Gastrocnemius medialis (tissue), 4 donors: ENCODE results near the gene SLC25A47. TPM values are rescaled to one million over a fixed set of nuclear protein-coding genes. Genes with fewer than 3 reads are reported as not detected.
"Not testable (repeated sequence)": the region's sequence is repeated elsewhere in the genome, so short reads cannot be mapped to it uniquely, and the experiment has no call there.

Source experiments
- ATAC-seq, 2 donors: fragments of 150-250 bp; one replicate each; pipeline ENCODE4 v1.9.1; 2016
- DNase-seq, 2 donors: peaks; one replicate each; pipeline ENCODE4 v3.0.0-alpha.2; 2019
- H3K27ac ChIP-seq, 4 donors: fragments of 200-600 bp; sonication (generic); 1 replicate in 1 of 4; 2 replicates in 3 of 4; pipeline ENCODE4 v1.5.1; 2016 to 2018; ENCODE audit warnings: mild to moderate bottlenecking in 2 of 4, moderate library complexity in 1 of 4
- H3K27me3 ChIP-seq, 3 donors: fragments of 200-600 bp; sonication (generic) in 2 of 3; 1 replicate in 1 of 3; 2 replicates in 2 of 3; pipeline versions ENCODE4 v1.5.1 to v1.6.0; 2016 to 2019; ENCODE audit warnings: mild to moderate bottlenecking in 1 of 3, moderate library complexity in 1 of 3
- H3K36me3 ChIP-seq, 2 donors: fragments of 200-600 bp; sonication (generic) in 1 of 2; one replicate each; pipeline ENCODE4 v1.5.1; 2017 to 2018
- H3K4me1 ChIP-seq, 2 donors: fragments of 200-600 bp; sonication (generic) in 1 of 2; one replicate each; pipeline ENCODE4 v1.5.1; 2016 to 2017; ENCODE audit warnings: mild to moderate bottlenecking in 2 of 2
- H3K4me3 ChIP-seq, 4 donors: fragments of 200-600 bp; sonication (generic) in 3 of 4; 1 replicate in 1 of 4; 2 replicates in 3 of 4; pipeline ENCODE4 v1.5.1; 2016 to 2019; ENCODE audit warnings: mild to moderate bottlenecking in 2 of 4
- H3K9me3 ChIP-seq, 3 donors: fragments of 200-600 bp; sonication (generic) in 2 of 3; 1 replicate in 1 of 3; 2 replicates in 2 of 3; pipeline ENCODE4 v1.5.1; 2016 to 2019
- POLR2A ChIP-seq, 2 donors: fragments of 450-650 bp; IDR thresholded peaks; one replicate each; pipeline ENCODE4 v1.6.1; 2017; ENCODE audit warnings: antibody characterized with exemption in 2 of 2, mild to moderate bottlenecking in 2 of 2, moderate library complexity in 2 of 2
- in situ Hi-C, 4 donors: fragments of 200-750 bp; cut with MboI; loops; one replicate each; pipeline versions ENCODE4 v1.15.0 to v1.8.0; 2017; ENCODE audit warnings: low sequenced_read_pairs in 4 of 4
- intact Hi-C: fragments of 100-400 bp; cut with DNase I; formaldehyde crosslinking; loops from one replicate; pipeline ENCODE4 v1.15.1; 2023; ENCODE audit warnings: low total_unique reads
- total RNA-seq, 4 donors: library from RNA; depleted of rRNA; stranded (reverse); fragments of >200 nt; gene quantifications; one replicate each; pipeline versions ENCODE4 v1.1.0 to v1.2.3, GENCODE V29; 2016
- TF ChIP-seq, protein P1 (sequence below), 5 experiments: fragments of 450-650 bp in 3 of 5; fragments of 200-600 bp in 2 of 5; sonication (generic) in 2 of 5; IDR thresholded peaks in 4 of 5; conservative IDR thresholded peaks in 1 of 5; 1 replicate in 4 of 5; 2 replicates in 1 of 5; pipeline ENCODE4 v1.5.1; 2016 to 2019; ENCODE audit warnings: antibody characterized with exemption in 5 of 5, mild to moderate bottlenecking in 3 of 5, moderate library complexity in 3 of 5

SLC25A47 gene
- total RNA-seq, 4 donors from 2014 or later = 0.46 to 1.3 TPM; not detected in 2

DNA sequence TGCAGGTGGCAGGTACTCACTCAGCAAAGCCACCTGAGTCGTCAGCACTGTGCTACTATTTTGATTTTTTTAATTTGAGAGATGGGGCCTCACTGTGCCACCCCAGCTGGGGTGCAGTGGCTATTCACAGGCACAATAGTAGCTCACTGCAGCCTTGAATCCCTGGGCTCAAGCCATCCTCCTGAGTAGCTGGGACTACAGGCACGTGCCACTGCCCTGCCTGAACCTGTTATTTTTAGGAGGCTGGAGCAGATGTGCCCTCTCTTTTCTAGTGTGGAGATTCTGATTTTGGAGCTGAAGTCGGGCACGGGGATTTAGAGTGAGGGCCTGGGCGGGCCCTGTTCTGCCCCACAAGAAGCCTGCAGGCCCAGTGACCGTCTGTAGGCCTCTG, 17.3 kb downstream of the SLC25A47 start:
- intact Hi-C loops = no loop called here
- TF ChIP-seq POLR2A (IDR thresholded peaks at IDR 0.05) = no peak
- TF ChIP-seq, protein P1, sequence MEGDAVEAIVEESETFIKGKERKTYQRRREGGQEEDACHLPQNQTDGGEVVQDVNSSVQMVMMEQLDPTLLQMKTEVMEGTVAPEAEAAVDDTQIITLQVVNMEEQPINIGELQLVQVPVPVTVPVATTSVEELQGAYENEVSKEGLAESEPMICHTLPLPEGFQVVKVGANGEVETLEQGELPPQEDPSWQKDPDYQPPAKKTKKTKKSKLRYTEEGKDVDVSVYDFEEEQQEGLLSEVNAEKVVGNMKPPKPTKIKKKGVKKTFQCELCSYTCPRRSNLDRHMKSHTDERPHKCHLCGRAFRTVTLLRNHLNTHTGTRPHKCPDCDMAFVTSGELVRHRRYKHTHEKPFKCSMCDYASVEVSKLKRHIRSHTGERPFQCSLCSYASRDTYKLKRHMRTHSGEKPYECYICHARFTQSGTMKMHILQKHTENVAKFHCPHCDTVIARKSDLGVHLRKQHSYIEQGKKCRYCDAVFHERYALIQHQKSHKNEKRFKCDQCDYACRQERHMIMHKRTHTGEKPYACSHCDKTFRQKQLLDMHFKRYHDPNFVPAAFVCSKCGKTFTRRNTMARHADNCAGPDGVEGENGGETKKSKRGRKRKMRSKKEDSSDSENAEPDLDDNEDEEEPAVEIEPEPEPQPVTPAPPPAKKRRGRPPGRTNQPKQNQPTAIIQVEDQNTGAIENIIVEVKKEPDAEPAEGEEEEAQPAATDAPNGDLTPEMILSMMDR (IDR thresholded peaks at IDR 0.05 in 4 of 5, conservative IDR thresholded peaks at IDR 0.05 in 1 of 5) = no peak
- in situ Hi-C loops = no loop called here
- H3K4me1 ChIP-seq = peaks cover 0 to 20% of the 10 kb centered on the region in 2 donors
- peaks cover 0 to 43% of the 10 kb centered on the region in 2 donors for H3K36me3 ChIP-seq
- no peak overlapping the region for H3K4me3 ChIP-seq
- H3K27ac ChIP-seq = peak overlapping the region in 3 of 4 donors; percentile 67 to 73 (median 71)
- no peak for DNase-seq
- ATAC-seq = no peak
- no peaks in the 10 kb centered on the region for H3K27me3 ChIP-seq
- no peaks in the 10 kb centered on the region for H3K9me3 ChIP-seq

DNA sequence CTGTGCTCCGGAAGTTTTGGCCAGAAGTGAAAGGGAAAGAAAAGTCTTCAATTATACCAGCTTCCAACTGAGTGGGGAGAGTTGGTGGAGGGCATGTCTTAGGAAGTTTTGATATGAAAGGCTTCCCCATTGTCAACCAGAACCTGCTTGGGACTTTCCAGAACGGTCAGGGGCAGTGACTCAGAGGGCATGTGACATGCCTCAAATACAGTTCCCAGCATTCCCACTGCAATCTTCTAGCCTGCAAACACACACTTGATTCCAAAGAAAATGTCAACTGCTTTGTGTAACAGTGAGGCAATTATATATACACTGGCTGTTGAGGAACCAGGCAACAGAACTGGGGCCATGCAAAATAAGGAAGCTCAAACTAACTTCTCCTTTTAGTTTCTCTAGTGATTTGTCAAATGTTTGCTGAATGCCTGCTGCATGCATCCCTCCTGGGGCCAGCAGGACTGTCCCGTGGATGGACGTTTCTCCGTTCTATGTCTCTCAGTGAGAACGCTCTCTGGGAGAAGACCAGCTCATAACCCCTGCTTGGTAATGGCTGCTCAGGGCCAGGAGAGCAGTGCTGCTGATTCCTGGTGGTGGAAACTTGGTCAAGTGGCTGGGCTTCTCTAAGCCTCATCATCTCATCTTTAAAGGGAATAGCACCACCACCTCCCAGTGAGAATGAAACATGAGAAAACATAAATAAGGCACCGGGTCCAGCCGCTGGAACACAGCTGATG, 18.3 kb downstream of the SLC25A47 start:
- in situ Hi-C loops = no loop called here
- DNase-seq (peak; percentile 34 to 52), ATAC-seq (peak; percentile 89 to 95)
- intact Hi-C loops = no loop called here
- H3K27ac ChIP-seq = peak overlapping the region; percentile 57 to 73 (median 69)
- H3K27me3 ChIP-seq = no peaks in the 10 kb centered on the region
- H3K36me3 ChIP-seq = peaks cover 0 to 49% of the 10 kb centered on the region in 2 donors
- peaks cover 0 to 20% of the 10 kb centered on the region in 2 donors for H3K4me1 ChIP-seq
- TF ChIP-seq POLR2A (IDR thresholded peaks at IDR 0.05) = no peak
- TF ChIP-seq, protein P1 (IDR thresholded peaks at IDR 0.05 in 4 of 5, conservative IDR thresholded peaks at IDR 0.05 in 1 of 5) = no peak
- no peaks in the 10 kb centered on the region for H3K9me3 ChIP-seq
- no peak overlapping the region for H3K4me3 ChIP-seq

DNA sequence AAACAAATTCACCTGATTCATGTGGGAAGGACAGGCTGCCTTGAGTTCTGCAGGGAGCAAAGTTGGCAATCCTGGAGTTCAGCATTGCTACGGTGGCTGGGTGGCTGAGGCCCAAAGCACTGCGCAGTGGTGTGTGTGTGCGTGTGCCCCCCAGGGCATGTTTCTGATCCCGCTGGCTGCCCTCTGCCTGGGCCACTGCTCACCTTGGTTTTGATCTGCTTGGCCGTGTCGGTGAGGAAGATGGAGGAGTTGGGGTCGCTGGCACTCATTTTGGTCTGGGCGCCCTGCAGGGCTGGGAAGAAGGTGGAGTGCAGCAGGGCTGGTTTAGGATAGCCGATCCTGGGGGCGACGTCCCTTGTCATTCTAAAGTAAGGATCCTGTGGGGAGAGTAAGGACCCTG, 19.1 kb downstream of the SLC25A47 start:
- in situ Hi-C loops = no loop called here

DNA sequence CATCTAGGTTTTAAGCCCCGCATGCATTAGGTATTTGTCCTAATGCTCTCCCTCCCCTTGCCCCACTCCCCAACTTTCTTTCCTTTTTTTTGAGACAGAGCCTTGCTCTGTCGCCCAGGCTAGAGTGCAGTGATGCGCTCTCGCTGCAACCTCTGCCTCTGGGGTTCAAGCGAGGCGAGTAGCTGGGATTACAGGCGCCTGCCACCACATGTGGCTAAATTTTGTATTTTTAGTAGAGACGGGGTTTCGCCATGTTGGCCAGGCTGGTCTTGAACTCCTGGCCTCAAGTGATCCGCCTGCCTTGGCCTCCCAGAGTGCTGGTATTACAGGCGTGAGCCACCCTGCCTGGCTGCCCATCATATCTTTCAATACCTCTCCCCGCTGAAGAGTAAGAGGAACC, 19.7 kb downstream of the SLC25A47 start:
- H3K4me3 ChIP-seq, in situ Hi-C loops, DNase-seq, ATAC-seq, H3K27me3 ChIP-seq, intact Hi-C loops, H3K9me3 ChIP-seq: not testable (repeated sequence)
- Histone ChIP-seq H3K36me3 (peaks cover 0 to 49% of the 10 kb centered on the region in 2 donors), H3K27ac (peak overlapping the region in 1 of 4 donors; percentile 71), H3K4me1 (peaks cover 0 to 20% of the 10 kb centered on the region in 2 donors)

More for the DNA sequence above, 19.1 kb downstream of the SLC25A47 start:
- peaks cover 0 to 49% of the 10 kb centered on the region in 2 donors for H3K36me3 ChIP-seq
- H3K27ac ChIP-seq = peak overlapping the region in 3 of 4 donors; percentile 67 to 73 (median 71)
- ATAC-seq = no peak
- TF ChIP-seq, protein P1 (IDR thresholded peaks at IDR 0.05 in 4 of 5, conservative IDR thresholded peaks at IDR 0.05 in 1 of 5) = no peak
- no peak for TF ChIP-seq POLR2A (IDR thresholded peaks at IDR 0.05)
- DNase-seq = no peak
- no peaks in the 10 kb centered on the region for H3K9me3 ChIP-seq
- H3K4me1 ChIP-seq = peaks cover 0 to 20% of the 10 kb centered on the region in 2 donors
- H3K27me3 ChIP-seq = no peaks in the 10 kb centered on the region
- H3K4me3 ChIP-seq = no peak overlapping the region
- intact Hi-C loops = no loop called here

DNA sequence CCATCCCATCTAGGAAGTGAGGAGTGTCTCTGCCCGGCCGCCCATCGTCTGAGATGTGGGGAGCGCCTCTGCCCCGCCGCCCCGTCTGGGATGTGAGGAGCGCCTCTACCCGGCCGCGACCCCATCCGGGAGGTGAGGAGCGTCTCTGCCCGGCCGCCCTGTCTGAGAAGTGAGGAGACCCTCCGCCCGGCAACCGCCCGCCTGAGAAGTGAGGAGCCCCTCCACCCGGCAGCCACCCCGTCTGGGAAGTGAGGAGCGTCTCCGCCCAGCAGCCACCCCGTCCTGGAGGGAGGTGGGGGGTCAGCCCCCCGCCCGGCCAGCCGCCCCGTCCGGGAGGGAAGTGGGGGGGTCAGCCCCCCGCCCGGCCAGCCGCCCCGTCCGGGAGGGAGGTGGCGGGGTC, 21.5 kb downstream of the SLC25A47 start:
- in situ Hi-C loops, DNase-seq, H3K4me3 ChIP-seq, H3K27me3 ChIP-seq, intact Hi-C loops, ATAC-seq, H3K9me3 ChIP-seq, H3K27ac ChIP-seq: not testable (repeated sequence)
- Histone ChIP-seq H3K4me1 (peaks cover 0 to 20% of the 10 kb centered on the region in 2 donors), H3K36me3 (peaks cover 0 to 47% of the 10 kb centered on the region in 2 donors)
